ENCODE results near the gene JHY. TPM values are rescaled to one million over a fixed set of nuclear protein-coding genes. Genes with fewer than 3 reads are reported as not detected.

Gene JHY
- total RNA-seq, 2 donors from 2014 or later = 2.1 to 4.8 TPM

DNA sequence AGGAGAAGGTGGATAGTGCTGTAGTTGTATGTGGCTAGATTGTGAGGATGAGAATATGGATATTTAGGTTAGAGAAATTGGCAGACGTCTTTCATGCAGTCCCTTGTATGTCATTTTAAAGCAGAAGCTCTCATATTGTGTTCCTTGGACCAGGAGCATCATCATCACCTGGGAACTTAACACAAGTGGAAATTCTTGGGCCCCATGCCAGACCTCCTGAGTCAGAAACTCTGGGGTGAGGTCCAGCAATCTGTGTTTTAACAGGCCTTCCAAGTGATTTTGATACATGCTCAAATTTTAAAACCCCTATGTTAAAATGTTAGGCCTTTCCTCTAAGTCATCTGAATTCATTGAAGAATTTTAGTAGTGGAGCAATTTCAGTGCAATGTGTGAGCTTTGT is 34.8 kb downstream of the JHY start:
- no peak overlapping the region for H3K4me3 ChIP-seq (ENCODE audit: low read length)
- no peaks in the 10 kb centered on the region for H3K4me1 ChIP-seq (ENCODE audit: control insufficient read depth, insufficient read depth, low read length)
- H3K9me3 ChIP-seq (ENCODE audit: control insufficient read depth, low read length) = no peaks in the 10 kb centered on the region
- Mint-ChIP-seq H3K4me3 (no peak overlapping the region), H3K36me3 (ENCODE audit: low read depth) (no peaks in the 10 kb centered on the region), H3K27me3 (ENCODE audit: insufficient read depth) (peaks cover 2% of the 10 kb centered on the region), H3K9me3 (no peaks in the 10 kb centered on the region), H3K4me1 (peaks cover 15% of the 10 kb centered on the region), H3K27ac (no peak overlapping the region)
- H3K9ac ChIP-seq (ENCODE audit: extremely low read depth, low read length, poor library complexity, severe bottlenecking) = no peak overlapping the region
- H3K36me3 ChIP-seq (ENCODE audit: control insufficient read depth, insufficient read depth, low read length) = no peaks in the 10 kb centered on the region
- no peak overlapping the region for H3K27ac ChIP-seq (ENCODE audit: low read depth, low read length)
- WGBS, 2 experiments (ENCODE audit: insufficient coverage in 1 of 2, insufficient read length in 1 of 2) = 90 to 92% methylated on average over 1 of the region's 1 CpG
- no peak for DNase-seq
- TF ChIP-seq CTCF (conservative IDR thresholded peaks at IDR 0.05) = no peak
- no peaks in the 10 kb centered on the region for H3K27me3 ChIP-seq (ENCODE audit: control insufficient read depth, insufficient read depth, low read length, poor library complexity, severe bottlenecking)

- Histone ChIP-seq H3K4me1 (ENCODE audit: control insufficient read depth, insufficient read depth, low read length) (no peaks in the 10 kb centered on the region), H3K27ac (ENCODE audit: low read depth, low read length) (no peak overlapping the region), H3K9ac (ENCODE audit: extremely low read depth, low read length, poor library complexity, severe bottlenecking) (no peak overlapping the region), H3K27me3 (ENCODE audit: control insufficient read depth, insufficient read depth, low read length, poor library complexity, severe bottlenecking) (no peaks in the 10 kb centered on the region), H3K4me3 (ENCODE audit: low read length) (no peak overlapping the region), H3K36me3 (ENCODE audit: control insufficient read depth, insufficient read depth, low read length) (no peaks in the 10 kb centered on the region), H3K9me3 (ENCODE audit: control insufficient read depth, low read length) (no peaks in the 10 kb centered on the region)
- no peak for TF ChIP-seq CTCF (conservative IDR thresholded peaks at IDR 0.05)
- no peak overlapping the region for H3K27ac Mint-ChIP-seq
- WGBS, 2 experiments (ENCODE audit: insufficient coverage in 1 of 2, insufficient read length in 1 of 2) = 88% methylated on average over 7 of the region's 7 CpGs
- no peaks in the 10 kb centered on the region for H3K9me3 Mint-ChIP-seq
- H3K36me3 Mint-ChIP-seq (ENCODE audit: low read depth) = no peaks in the 10 kb centered on the region
- no peak overlapping the region for H3K4me3 Mint-ChIP-seq
- no peak for DNase-seq
- peaks cover 2% of the 10 kb centered on the region for H3K27me3 Mint-ChIP-seq (ENCODE audit: insufficient read depth)
- peaks cover 21% of the 10 kb centered on the region for H3K4me1 Mint-ChIP-seq
Measured at GRCh38 chr11:122918734-122919133, 36.2 kb downstream of the JHY start.

- H3K27ac ChIP-seq (ENCODE audit: low read depth, low read length) = no peak overlapping the region
- no peak overlapping the region for H3K9ac ChIP-seq (ENCODE audit: extremely low read depth, low read length, poor library complexity, severe bottlenecking)
- H3K27me3 ChIP-seq (ENCODE audit: control insufficient read depth, insufficient read depth, low read length, poor library complexity, severe bottlenecking) = no peaks in the 10 kb centered on the region
- Mint-ChIP-seq H3K27me3 (ENCODE audit: insufficient read depth) (peaks cover 2% of the 10 kb centered on the region), H3K4me3 (no peak overlapping the region), H3K36me3 (ENCODE audit: low read depth) (no peaks in the 10 kb centered on the region), H3K27ac (no peak overlapping the region), H3K4me1 (peaks cover 18% of the 10 kb centered on the region), H3K9me3 (no peaks in the 10 kb centered on the region)
- no peaks in the 10 kb centered on the region for H3K4me1 ChIP-seq (ENCODE audit: control insufficient read depth, insufficient read depth, low read length)
- H3K9me3 ChIP-seq (ENCODE audit: control insufficient read depth, low read length) = no peaks in the 10 kb centered on the region
- no peaks in the 10 kb centered on the region for H3K36me3 ChIP-seq (ENCODE audit: control insufficient read depth, insufficient read depth, low read length)
- no peak overlapping the region for H3K4me3 ChIP-seq (ENCODE audit: low read length)
- WGBS, 2 experiments (ENCODE audit: insufficient coverage in 1 of 2, insufficient read length in 1 of 2) = 40 to 42% methylated on average over 4 to 5 of the region's 5 CpGs
- TF ChIP-seq CTCF (conservative IDR thresholded peaks at IDR 0.05) = no peak
- peak; percentile 60 for DNase-seq
Measured at GRCh38 chr11:122920579-122920978, 38.0 kb downstream of the JHY start.

Data from endodermal cell (in vitro differentiated cells).